Measurements from ENCODE around the gene PTX4. TPM values are rescaled to one million over a fixed set of nuclear protein-coding genes. Genes with fewer than 3 reads are reported as not detected.
A peak's percentile ranks its signal among the peaks of the same experiment; 100 is the strongest.

PTX4 gene
- total RNA-seq, 1 experiment from 2014 or later: not detected

- Histone ChIP-seq H2AFZ (ENCODE audit: low read length) (no peak overlapping the region), H3K14ac (ENCODE audit: insufficient read depth, low read length) (peak overlapping the region; percentile 79), H3K9me3 (ENCODE audit: control insufficient read depth, low read depth, low read length) (peaks cover 8% of the 10 kb centered on the region), H3K4me1 (ENCODE audit: insufficient read depth, low read length) (peaks cover 4% of the 10 kb centered on the region), H3K4ac (ENCODE audit: low read depth, low read length) (no peak overlapping the region), H4K5ac (ENCODE audit: insufficient read length, low read depth, low read length) (no peak overlapping the region), H2AK5ac (ENCODE audit: insufficient read length, low read length) (no peak overlapping the region), H4K20me1 (ENCODE audit: control insufficient read depth, insufficient read depth, insufficient read length) (no peaks in the 10 kb centered on the region), H2BK12ac (ENCODE audit: insufficient read length, low read depth, low read length) (no peak overlapping the region), H3K9ac (ENCODE audit: extremely low read depth, insufficient read length, low read length) (peak overlapping the region; percentile 68), H3K23ac (ENCODE audit: insufficient read length, low read depth, low read length) (no peak overlapping the region), H3K4me2 (ENCODE audit: insufficient read depth, insufficient read length, low read length) (peak overlapping the region; percentile 99), H3K79me1 (ENCODE audit: insufficient read depth, low read depth, low read length, poor library complexity, severe bottlenecking) (peaks cover 10% of the 10 kb centered on the region), H3K23me2 (ENCODE audit: insufficient read length, low read depth, low read length, poor library complexity, severe bottlenecking) (peaks cover 11% of the 10 kb centered on the region), H3K27ac (ENCODE audit: insufficient read length, low read depth, low read length) (no peak overlapping the region), H2BK5ac (ENCODE audit: insufficient read length, low read length) (no peak overlapping the region), H2BK120ac (ENCODE audit: low read depth, low read length, poor library complexity, severe bottlenecking) (no peak overlapping the region), H3K27me3 (ENCODE audit: insufficient read depth, low read length) (no peaks in the 10 kb centered on the region), H3K79me2 (ENCODE audit: insufficient read depth, low read length) (peaks cover 17% of the 10 kb centered on the region; the same call in 1 of the 2 replicates), H4K8ac (replicated peaks; ENCODE audit: insufficient read length, low read depth, low read length) (no peak overlapping the region), H4K91ac (ENCODE audit: insufficient read length, low read depth, low read length) (no peak overlapping the region), H3K18ac (ENCODE audit: insufficient read length, low read depth, low read length) (no peak overlapping the region), H3T11ph (ENCODE audit: low read length) (no peak overlapping the region), H3K56ac (ENCODE audit: insufficient read length, low read depth, low read length) (no peak overlapping the region), H2BK20ac (ENCODE audit: low read depth, low read length, poor library complexity, severe bottlenecking) (no peak overlapping the region), H2BK15ac (ENCODE audit: low read depth, low read length) (no peak overlapping the region)
- Mint-ChIP-seq H3K27ac (no peak overlapping the region), H3K4me1 (peaks cover 12 to 15% of the 10 kb centered on the region in 2 experiments), H3K9me3 (peaks cover 18 to 28% of the 10 kb centered on the region in 2 experiments), H3K4me3 (peak overlapping the region; percentile 75 to 82), H3K27me3 (ENCODE audit: low read depth) (peaks cover 27% of the 10 kb centered on the region), H3K36me3 (ENCODE audit: insufficient read depth in 1 of 3, low read depth in 3 of 3) (peaks cover 0 to 2% (median 0%) of the 10 kb centered on the region in 3 experiments; a peak in 3 of 7 replicates)
- no CpG with 5 or more reads among the region's 57 CpGs for WGBS (ENCODE audit: extremely low coverage, insufficient read length, low lambda C conversion rate)
- TF ChIP-seq, protein P1, sequence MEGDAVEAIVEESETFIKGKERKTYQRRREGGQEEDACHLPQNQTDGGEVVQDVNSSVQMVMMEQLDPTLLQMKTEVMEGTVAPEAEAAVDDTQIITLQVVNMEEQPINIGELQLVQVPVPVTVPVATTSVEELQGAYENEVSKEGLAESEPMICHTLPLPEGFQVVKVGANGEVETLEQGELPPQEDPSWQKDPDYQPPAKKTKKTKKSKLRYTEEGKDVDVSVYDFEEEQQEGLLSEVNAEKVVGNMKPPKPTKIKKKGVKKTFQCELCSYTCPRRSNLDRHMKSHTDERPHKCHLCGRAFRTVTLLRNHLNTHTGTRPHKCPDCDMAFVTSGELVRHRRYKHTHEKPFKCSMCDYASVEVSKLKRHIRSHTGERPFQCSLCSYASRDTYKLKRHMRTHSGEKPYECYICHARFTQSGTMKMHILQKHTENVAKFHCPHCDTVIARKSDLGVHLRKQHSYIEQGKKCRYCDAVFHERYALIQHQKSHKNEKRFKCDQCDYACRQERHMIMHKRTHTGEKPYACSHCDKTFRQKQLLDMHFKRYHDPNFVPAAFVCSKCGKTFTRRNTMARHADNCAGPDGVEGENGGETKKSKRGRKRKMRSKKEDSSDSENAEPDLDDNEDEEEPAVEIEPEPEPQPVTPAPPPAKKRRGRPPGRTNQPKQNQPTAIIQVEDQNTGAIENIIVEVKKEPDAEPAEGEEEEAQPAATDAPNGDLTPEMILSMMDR (conservative IDR thresholded peaks at IDR 0.05): no peak
- no peak for DNase-seq
These were observed 14.5 kb downstream of the PTX4 start for GRCh38 chr16:1474082-1474795.

All from H9 (cell line).